ENCODE measurements around the gene NRG3.
"Not testable (repeated sequence)": the region's sequence is repeated elsewhere in the genome, so short reads cannot be mapped to it uniquely, and the experiment has no call there.

NRG3 gene

GRCh38 chr10:81957976-81958375 lies 83.0 kb downstream of the NRG3 start:
- DNase-seq (ENCODE audit: extremely low read depth in 1 of 2, low read depth in 1 of 2): no peak

GRCh38 chr10:81959016-81959415 lies 84.0 kb downstream of the NRG3 start:
- no peak for DNase-seq (ENCODE audit: extremely low read depth in 1 of 2, low read depth in 1 of 2)

- DNase-seq (ENCODE audit: extremely low read depth in 1 of 2, low read depth in 1 of 2): no peak
Observed at GRCh38 chr10:81961451-81962184, 86.6 kb downstream of the NRG3 start.

- DNase-seq (ENCODE audit: extremely low read depth in 1 of 2, low read depth in 1 of 2): no peak
Observed at GRCh38 chr10:81963606-81964005, 88.6 kb downstream of the NRG3 start.

GRCh38 chr10:81967716-81968115 lies 92.7 kb downstream of the NRG3 start:
- DNase-seq (ENCODE audit: extremely low read depth in 1 of 2, low read depth in 1 of 2): no peak

- DNase-seq (ENCODE audit: extremely low read depth in 1 of 2, low read depth in 1 of 2): no peak
Observed at GRCh38 chr10:81969136-81969535, 94.1 kb downstream of the NRG3 start.

GRCh38 chr10:81978238-81978637 lies 103.2 kb downstream of the NRG3 start:
- DNase-seq (ENCODE audit: extremely low read depth in 1 of 2, low read depth in 1 of 2): no peak

- DNase-seq (ENCODE audit: extremely low read depth in 1 of 2, low read depth in 1 of 2): no peak
Observed at GRCh38 chr10:81981724-81982123, 106.7 kb downstream of the NRG3 start.

GRCh38 chr10:81984428-81984827 lies 109.4 kb downstream of the NRG3 start:
- DNase-seq (ENCODE audit: extremely low read depth in 1 of 2, low read depth in 1 of 2): no peak

GRCh38 chr10:81995254-81995653 lies 120.3 kb downstream of the NRG3 start:
- DNase-seq (ENCODE audit: extremely low read depth in 1 of 2, low read depth in 1 of 2): no peak

- DNase-seq (ENCODE audit: extremely low read depth in 1 of 2, low read depth in 1 of 2): no peak
Observed at GRCh38 chr10:81996927-81997326, 121.9 kb downstream of the NRG3 start.

GRCh38 chr10:82020999-82021398 lies 146.0 kb downstream of the NRG3 start:
- DNase-seq (ENCODE audit: extremely low read depth in 1 of 2, low read depth in 1 of 2): no peak

- DNase-seq (ENCODE audit: extremely low read depth in 1 of 2, low read depth in 1 of 2): no peak
Observed at GRCh38 chr10:82027711-82028110, 152.7 kb downstream of the NRG3 start.

- no peak for DNase-seq (ENCODE audit: extremely low read depth in 1 of 2, low read depth in 1 of 2)
Observed at GRCh38 chr10:82037076-82037475, 162.1 kb downstream of the NRG3 start.

- no peak for DNase-seq (ENCODE audit: extremely low read depth in 1 of 2, low read depth in 1 of 2)
Observed at GRCh38 chr10:82038587-82038986, 163.6 kb downstream of the NRG3 start.

- DNase-seq (ENCODE audit: extremely low read depth in 1 of 2, low read depth in 1 of 2): no peak
Observed at GRCh38 chr10:82040336-82040735, 165.3 kb downstream of the NRG3 start.

- no peak for DNase-seq (ENCODE audit: extremely low read depth in 1 of 2, low read depth in 1 of 2)
Observed at GRCh38 chr10:82041018-82041417, 166.0 kb downstream of the NRG3 start.

GRCh38 chr10:82056391-82056790 lies 181.4 kb downstream of the NRG3 start:
- no peak for DNase-seq (ENCODE audit: extremely low read depth in 1 of 2, low read depth in 1 of 2)

- DNase-seq (ENCODE audit: extremely low read depth in 1 of 2, low read depth in 1 of 2): not testable (repeated sequence)
Observed at GRCh38 chr10:82067192-82067591, 192.2 kb downstream of the NRG3 start.

GRCh38 chr10:82068501-82068900 lies 193.5 kb downstream of the NRG3 start:
- no peak for DNase-seq (ENCODE audit: extremely low read depth in 1 of 2, low read depth in 1 of 2)

- no peak for DNase-seq (ENCODE audit: extremely low read depth in 1 of 2, low read depth in 1 of 2)
Observed at GRCh38 chr10:82071231-82071630, 196.2 kb downstream of the NRG3 start.

GRCh38 chr10:82072124-82072523 lies 197.1 kb downstream of the NRG3 start:
- no peak for DNase-seq (ENCODE audit: extremely low read depth in 1 of 2, low read depth in 1 of 2)

GRCh38 chr10:82075605-82076004 lies 200.6 kb downstream of the NRG3 start:
- DNase-seq (ENCODE audit: extremely low read depth in 1 of 2, low read depth in 1 of 2): no peak
